ENCODE results near the gene ANKRD39.

The ANKRD39 gene

GRCh38 chr2:96852667-96853066, 5.1 kb downstream of the ANKRD39 start:
- DNase-seq, result no peak

- no peak for DNase-seq
These were observed 9.6 kb downstream of the ANKRD39 start for GRCh38 chr2:96848264-96848663.

- no peak for DNase-seq
These were observed 10.2 kb downstream of the ANKRD39 start for GRCh38 chr2:96847586-96847985.

- DNase-seq, result no peak
These were observed 11.0 kb downstream of the ANKRD39 start for GRCh38 chr2:96846825-96847224.

GRCh38 chr2:96844405-96844808, 13.4 kb downstream of the ANKRD39 start:
- no peak for DNase-seq

- DNase-seq, result no peak
These were observed 14.1 kb downstream of the ANKRD39 start, which contains the start of gene ANKRD23 for GRCh38 chr2:96843538-96844268. Gene ANKRD23 (minus strand): TSS chr2:96844021. CDS start chr2:96843992, 29 bp downstream.

- no peak for DNase-seq
These were observed 15.2 kb downstream of the ANKRD39 start for GRCh38 chr2:96842600-96842999.

GRCh38 chr2:96841701-96842495, 15.9 kb downstream of the ANKRD39 start:
- DNase-seq, result no peak

GRCh38 chr2:96839875-96840850, 17.7 kb downstream of the ANKRD39 start:
- DNase-seq, result no peak

- DNase-seq, result peak; percentile 52
These were observed 18.4 kb downstream of the ANKRD39 start for GRCh38 chr2:96839293-96839874.

- DNase-seq, result no peak
These were observed 19.2 kb downstream of the ANKRD39 start for GRCh38 chr2:96838345-96839292.

GRCh38 chr2:96837575-96837974, 20.2 kb downstream of the ANKRD39 start:
- no peak for DNase-seq

GRCh38 chr2:96835830-96836229, 22.0 kb downstream of the ANKRD39 start:
- DNase-seq, result no peak

- no peak for DNase-seq
These were observed 24.9 kb downstream of the ANKRD39 start for GRCh38 chr2:96832754-96833507.

GRCh38 chr2:96832408-96832753, 25.4 kb downstream of the ANKRD39 start:
- no peak for DNase-seq

GRCh38 chr2:96831679-96832078, 26.1 kb downstream of the ANKRD39 start:
- DNase-seq, result no peak

GRCh38 chr2:96830044-96830562, 27.7 kb downstream of the ANKRD39 start:
- DNase-seq, result no peak

GRCh38 chr2:96828874-96829273, 28.9 kb downstream of the ANKRD39 start:
- DNase-seq, result no peak

GRCh38 chr2:96828436-96828835, 29.4 kb downstream of the ANKRD39 start:
- DNase-seq, result no peak

- DNase-seq, result no peak
These were observed 31.1 kb downstream of the ANKRD39 start for GRCh38 chr2:96826546-96827278.

Measured in effector CD8-positive, alpha-beta T cell (primary cell).